GM23338 (cell line): ENCODE measurements around the gene ZBTB7C. TPM values are rescaled to one million over a fixed set of nuclear protein-coding genes. Genes with fewer than 3 reads are reported as not detected.

ENCODE experiments used
- ATAC-seq: fragments of 200-7000 bp; cut with Tn5 transposase; 3 replicates; pipeline ENCODE4 v1.9.1; 2020
- DNase-seq: peaks from one replicate; pipeline ENCODE4 v3.0.0-alpha.2; 2015; ENCODE audit warnings: low spot score
- H2AFZ ChIP-seq: fragments of 200-600 bp; sonication (generic); 2 replicates; pipeline ENCODE4 v1.8.0; 2016; ENCODE audit warnings: antibody characterized with exemption, mild to moderate bottlenecking, moderate library complexity
- H3F3A ChIP-seq: fragments of 200-600 bp; sonication (generic); replicated peaks from 2 replicates; pipeline ENCODE4 v1.8.0; 2017; ENCODE audit warnings: antibody characterized with exemption, mixed run types, low read depth
- H3K27ac ChIP-seq: fragments of 200-600 bp; sonication (generic); 2 replicates; pipeline ENCODE4 v1.6.1; 2016; ENCODE audit warnings: low read depth
- H3K27me3 ChIP-seq: fragments of 200-600 bp; sonication (generic); 2 replicates; pipeline ENCODE4 v1.8.0; 2016; ENCODE audit warnings: mild to moderate bottlenecking, mixed run types, moderate library complexity; ENCODE audit not compliant: insufficient read depth
- H3K36me3 ChIP-seq: fragments of 200-600 bp; sonication (generic); 2 replicates; pipeline ENCODE4 v1.8.0; 2016; ENCODE audit warnings: mild to moderate bottlenecking; ENCODE audit not compliant: insufficient read depth
- H3K4me1 ChIP-seq: fragments of 200-600 bp; sonication (generic); 2 replicates; pipeline ENCODE4 v1.8.0; 2016; ENCODE audit warnings: mild to moderate bottlenecking, moderate library complexity; ENCODE audit not compliant: insufficient read depth
- H3K4me2 ChIP-seq: fragments of 200-600 bp; sonication (generic); 2 replicates; pipeline ENCODE4 v1.7.1; 2017; ENCODE audit warnings: mixed run types
- H3K4me3 ChIP-seq: fragments of 200-600 bp; sonication (generic); 2 replicates; pipeline ENCODE4 v1.6.1; 2016; ENCODE audit warnings: mixed run types
- H3K79me2 ChIP-seq: fragments of 200-600 bp; sonication (generic); replicated peaks from 2 replicates; pipeline ENCODE4 v1.8.0; 2017; ENCODE audit warnings: mild to moderate bottlenecking; ENCODE audit not compliant: insufficient read depth
- H3K9me2 ChIP-seq: fragments of 200-600 bp; sonication (generic); 2 replicates; pipeline ENCODE4 v1.8.0; 2017; ENCODE audit not compliant: insufficient read depth
- H4K20me1 ChIP-seq: fragments of 200-600 bp; sonication (generic); replicated peaks from 2 replicates; pipeline ENCODE4 v1.8.0; 2017; ENCODE audit warnings: mild to moderate bottlenecking; ENCODE audit not compliant: insufficient read depth
- H3K27ac Mint-ChIP-seq: 2 replicates; pipeline ENCODE4 v1.8.0; 2020; ENCODE audit warnings: inconsistent platforms, mild to moderate bottlenecking, moderate library complexity, mixed read lengths
- H3K27me3 Mint-ChIP-seq: 3 replicates; pipeline ENCODE4 v1.8.0; 2022; ENCODE audit warnings: low read depth, mild to moderate bottlenecking, moderate library complexity, mixed read lengths, inconsistent platforms; ENCODE audit not compliant: insufficient read depth, poor library complexity
- H3K36me3 Mint-ChIP-seq: 3 replicates; pipeline ENCODE4 v1.8.0; 2021; ENCODE audit warnings: low read depth, mild to moderate bottlenecking, inconsistent platforms, moderate library complexity, mixed read lengths
- H3K4me1 Mint-ChIP-seq: 3 replicates; pipeline ENCODE4 v1.8.0; 2020; ENCODE audit warnings: mild to moderate bottlenecking, inconsistent platforms, mixed read lengths
- H3K4me3 Mint-ChIP-seq: 3 replicates; pipeline ENCODE4 v1.8.0; 2021; ENCODE audit warnings: moderate library complexity, mild to moderate bottlenecking, inconsistent platforms, mixed read lengths
- H3K9me3 Mint-ChIP-seq: 3 replicates; pipeline ENCODE4 v1.8.0; 2020; ENCODE audit warnings: moderate library complexity, mild to moderate bottlenecking, inconsistent platforms, mixed read lengths
- CREB1 ChIP-seq: fragments of 250-450 bp; sonication (Bioruptor Pico); IDR thresholded peaks from 2 replicates; pipeline ENCODE4 v1.5.0; 2020; ENCODE audit warnings: low read depth, mild to moderate bottlenecking, moderate library complexity
- EZH2 ChIP-seq: fragments of 200-600 bp; sonication (generic); IDR thresholded peaks from one replicate; pipeline ENCODE4 v1.8.0; 2017; ENCODE audit warnings: antibody characterized with exemption, mild to moderate bottlenecking, low read depth; ENCODE audit not compliant: unreplicated experiment
- EZH2phosphoT487 ChIP-seq: fragments of 200-600 bp; sonication (generic); IDR thresholded peaks from one replicate; pipeline ENCODE4 v1.8.1; 2018; ENCODE audit warnings: antibody characterized with exemption; ENCODE audit not compliant: unreplicated experiment
- NANOG ChIP-seq: IDR thresholded peaks from 2 replicates; pipeline ENCODE4 v1.6.1; 2016; ENCODE audit warnings: antibody characterized with exemption, borderline replicate concordance
- POLR2AphosphoS5 ChIP-seq: IDR thresholded peaks from 2 replicates; pipeline ENCODE4 v1.6.1; 2016; ENCODE audit warnings: antibody characterized with exemption, low read depth
- ZNF114 ChIP-seq: fragments of 250-450 bp; sonication (Bioruptor Pico); IDR thresholded peaks from 2 replicates; pipeline ENCODE4 v1.5.0; 2020; ENCODE audit warnings: mild to moderate bottlenecking, moderate library complexity
- polyA plus RNA-seq: library from polyadenylated mRNA; unstranded; fragments of >200 nt; fragmentation: Nextera tagmentation; extraction: Ambion mirVana; gene quantifications from 2 replicates; pipeline ENCODE4 v1.2.1, GENCODE V29; 2016
- total RNA-seq: library from RNA; depleted of rRNA; stranded (reverse); fragments of >200 nt; shearing (Covaris generic); gene quantifications from 2 replicates; pipeline ENCODE4 v1.2.3, GENCODE V29; 2014
- TF ChIP-seq, protein P1 (sequence below): IDR thresholded peaks from one replicate; pipeline ENCODE4 v1.6.1; 2018; ENCODE audit warnings: antibody characterized with exemption; ENCODE audit not compliant: unreplicated experiment

The ZBTB7C gene
- total and polyA plus RNA-seq, 2 experiments from 2014 or later = 0.03 to 0.14 TPM

- no peak overlapping the region for H3K4me2 ChIP-seq
- H3K27ac ChIP-seq = no peak overlapping the region
- H2AFZ ChIP-seq = no peak overlapping the region
- no peaks in the 10 kb centered on the region for H3K36me3 ChIP-seq
- Mint-ChIP-seq H3K4me3 (no peak overlapping the region), H3K9me3 (no peaks in the 10 kb centered on the region; the same call in 2 of the 3 replicates), H3K4me1 (peaks cover 6% of the 10 kb centered on the region), H3K36me3 (no peaks in the 10 kb centered on the region), H3K27ac (no peak overlapping the region), H3K27me3 (peaks cover 3% of the 10 kb centered on the region)
- H3F3A ChIP-seq = no peaks in the 10 kb centered on the region
- no peaks in the 10 kb centered on the region for H3K4me1 ChIP-seq
- H3K9me2 ChIP-seq = no peaks in the 10 kb centered on the region
- TF ChIP-seq ZNF114 (CRISPR knock-in tag) = no peak
- TF ChIP-seq NANOG = no peak
- TF ChIP-seq, protein P1, sequence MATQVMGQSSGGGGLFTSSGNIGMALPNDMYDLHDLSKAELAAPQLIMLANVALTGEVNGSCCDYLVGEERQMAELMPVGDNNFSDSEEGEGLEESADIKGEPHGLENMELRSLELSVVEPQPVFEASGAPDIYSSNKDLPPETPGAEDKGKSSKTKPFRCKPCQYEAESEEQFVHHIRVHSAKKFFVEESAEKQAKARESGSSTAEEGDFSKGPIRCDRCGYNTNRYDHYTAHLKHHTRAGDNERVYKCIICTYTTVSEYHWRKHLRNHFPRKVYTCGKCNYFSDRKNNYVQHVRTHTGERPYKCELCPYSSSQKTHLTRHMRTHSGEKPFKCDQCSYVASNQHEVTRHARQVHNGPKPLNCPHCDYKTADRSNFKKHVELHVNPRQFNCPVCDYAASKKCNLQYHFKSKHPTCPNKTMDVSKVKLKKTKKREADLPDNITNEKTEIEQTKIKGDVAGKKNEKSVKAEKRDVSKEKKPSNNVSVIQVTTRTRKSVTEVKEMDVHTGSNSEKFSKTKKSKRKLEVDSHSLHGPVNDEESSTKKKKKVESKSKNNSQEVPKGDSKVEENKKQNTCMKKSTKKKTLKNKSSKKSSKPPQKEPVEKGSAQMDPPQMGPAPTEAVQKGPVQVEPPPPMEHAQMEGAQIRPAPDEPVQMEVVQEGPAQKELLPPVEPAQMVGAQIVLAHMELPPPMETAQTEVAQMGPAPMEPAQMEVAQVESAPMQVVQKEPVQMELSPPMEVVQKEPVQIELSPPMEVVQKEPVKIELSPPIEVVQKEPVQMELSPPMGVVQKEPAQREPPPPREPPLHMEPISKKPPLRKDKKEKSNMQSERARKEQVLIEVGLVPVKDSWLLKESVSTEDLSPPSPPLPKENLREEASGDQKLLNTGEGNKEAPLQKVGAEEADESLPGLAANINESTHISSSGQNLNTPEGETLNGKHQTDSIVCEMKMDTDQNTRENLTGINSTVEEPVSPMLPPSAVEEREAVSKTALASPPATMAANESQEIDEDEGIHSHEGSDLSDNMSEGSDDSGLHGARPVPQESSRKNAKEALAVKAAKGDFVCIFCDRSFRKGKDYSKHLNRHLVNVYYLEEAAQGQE = no peak
- no peak for TF ChIP-seq POLR2AphosphoS5
- no peak overlapping the region for H3K4me3 ChIP-seq
- no peaks in the 10 kb centered on the region for H3K79me2 ChIP-seq
- DNase-seq (no peak), ATAC-seq (no peak)
- no peaks in the 10 kb centered on the region for H3K27me3 ChIP-seq
- H4K20me1 ChIP-seq = no peaks in the 10 kb centered on the region
Observed at GRCh38 chr18:48202350-48203260, 206.6 kb downstream of the ZBTB7C start.

DNA sequence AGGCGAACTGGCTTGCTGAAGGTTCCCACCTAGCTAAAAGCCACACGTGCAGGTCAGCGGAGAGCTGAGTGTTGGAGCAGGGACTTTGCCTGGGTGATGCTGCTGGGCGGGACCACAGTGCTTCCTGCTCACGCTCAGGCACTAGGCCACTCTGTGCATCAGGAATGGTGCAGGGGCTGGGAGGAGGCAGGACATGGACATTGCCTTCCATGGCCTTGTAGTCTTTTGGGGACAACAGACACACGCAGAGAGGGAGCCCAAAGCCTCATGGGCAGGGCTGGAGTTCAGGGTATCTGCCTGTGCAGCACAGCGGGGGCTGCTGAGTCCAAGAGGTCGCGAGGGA lies 207.2 kb downstream of the ZBTB7C start:
- Histone ChIP-seq H3K9me2 (no peaks in the 10 kb centered on the region), H3F3A (no peaks in the 10 kb centered on the region), H2AFZ (no peak overlapping the region), H3K27me3 (no peaks in the 10 kb centered on the region), H3K27ac (no peak overlapping the region), H3K4me3 (no peak overlapping the region), H3K4me1 (no peaks in the 10 kb centered on the region), H4K20me1 (no peaks in the 10 kb centered on the region), H3K4me2 (no peak overlapping the region), H3K36me3 (no peaks in the 10 kb centered on the region), H3K79me2 (no peaks in the 10 kb centered on the region)
- TF ChIP-seq EZH2phosphoT487 = no peak
- TF ChIP-seq CREB1 (CRISPR knock-in tag) = no peak
- no peak for TF ChIP-seq NANOG
- no peak for TF ChIP-seq EZH2
- TF ChIP-seq POLR2AphosphoS5 = no peak
- TF ChIP-seq, protein P1 = no peak
- no peak overlapping the region for H3K4me3 Mint-ChIP-seq
- no peak for DNase-seq
- H3K27ac Mint-ChIP-seq = no peak overlapping the region; the same call in 1 of the 2 replicates
- H3K27me3 Mint-ChIP-seq = peaks cover 3% of the 10 kb centered on the region
- H3K36me3 Mint-ChIP-seq = no peaks in the 10 kb centered on the region
- H3K9me3 Mint-ChIP-seq = no peaks in the 10 kb centered on the region; the same call in 2 of the 3 replicates
- no peak for ATAC-seq
- H3K4me1 Mint-ChIP-seq = peaks cover 6% of the 10 kb centered on the region
